ENCODE measurements around the gene FADS2.

Gene FADS2

GRCh38 chr11:61890529-61891330 is 62.6 kb downstream of the FADS2 start:
- DNase-seq: peak; percentile 6

- DNase-seq: peak; percentile 54
Observed at GRCh38 chr11:61891331-61892084, 63.4 kb downstream of the FADS2 start, which contains the start of gene FADS3. Gene FADS3, minus strand, starts transcription at chr11:61891545. Its CDS starts 164 bp downstream, at chr11:61891381.

GRCh38 chr11:61892085-61892370 is 63.9 kb downstream of the FADS2 start:
- no peak for DNase-seq

- no peak for DNase-seq
Observed at GRCh38 chr11:61893981-61894380, 65.9 kb downstream of the FADS2 start.

- no peak for DNase-seq
Observed at GRCh38 chr11:61895046-61895717, 67.1 kb downstream of the FADS2 start.

DNA sequence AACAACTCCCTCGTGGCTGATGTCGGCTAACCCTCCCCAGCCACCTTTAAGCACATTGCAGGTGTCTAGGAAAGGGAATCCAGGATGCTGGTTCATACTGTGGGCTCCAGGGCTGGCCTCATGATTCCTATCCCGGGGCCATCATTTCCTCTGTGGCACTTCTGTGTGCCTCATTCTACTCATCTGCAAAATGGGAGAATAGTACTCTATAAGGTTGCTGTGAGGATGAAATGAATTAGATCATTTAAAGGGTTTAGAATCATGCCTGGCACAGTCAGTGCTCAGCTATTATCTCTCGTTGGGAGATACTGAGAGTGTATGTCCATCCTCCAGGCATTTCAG is 67.6 kb downstream of the FADS2 start:
- no peak for DNase-seq

- DNase-seq: no peak
Observed at GRCh38 chr11:61896665-61897386, 68.7 kb downstream of the FADS2 start.

DNA sequence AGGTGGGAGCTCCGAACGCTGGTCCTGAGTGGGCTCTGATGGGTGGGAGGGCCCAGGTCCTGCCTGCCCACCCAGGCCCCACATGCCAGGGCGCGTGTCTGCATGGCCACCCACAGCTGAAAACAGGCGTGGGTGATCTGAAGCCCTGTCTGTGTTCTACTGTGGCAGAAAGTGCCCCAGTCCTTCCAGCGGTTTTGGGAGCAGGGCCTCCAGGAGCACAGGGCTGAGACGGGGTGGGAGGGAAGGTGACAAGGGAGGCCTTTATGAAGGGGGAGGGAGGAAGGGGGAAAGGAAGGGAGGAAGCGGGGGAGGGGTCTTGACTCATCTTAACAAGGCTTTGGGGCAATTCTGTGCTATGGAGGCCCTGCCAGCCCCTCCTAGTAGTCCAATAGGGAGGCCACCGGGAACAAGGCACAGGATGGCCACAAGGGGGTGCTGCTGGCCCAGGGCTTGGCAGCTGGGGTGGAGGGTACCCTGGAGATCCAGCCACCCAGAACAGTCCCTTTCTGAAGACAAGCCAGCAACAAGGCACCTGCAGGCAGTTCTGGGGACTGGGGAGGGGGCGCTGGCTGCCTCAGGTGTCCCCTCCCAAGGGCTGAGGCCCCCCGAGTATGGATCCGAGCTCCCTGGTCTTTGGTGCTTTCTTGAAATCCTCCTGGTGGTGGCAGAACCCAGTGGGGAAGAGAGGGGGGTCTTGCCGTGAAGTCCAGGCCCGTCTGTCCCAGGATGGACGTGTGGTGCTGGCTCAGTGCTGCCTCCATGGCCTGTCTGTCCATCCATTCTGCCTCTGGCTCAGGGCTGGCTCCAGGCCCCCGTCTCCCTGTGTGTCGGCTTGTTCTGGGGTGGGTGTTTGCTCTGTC is 69.5 kb downstream of the FADS2 start:
- peak; percentile 60 for DNase-seq

DNA sequence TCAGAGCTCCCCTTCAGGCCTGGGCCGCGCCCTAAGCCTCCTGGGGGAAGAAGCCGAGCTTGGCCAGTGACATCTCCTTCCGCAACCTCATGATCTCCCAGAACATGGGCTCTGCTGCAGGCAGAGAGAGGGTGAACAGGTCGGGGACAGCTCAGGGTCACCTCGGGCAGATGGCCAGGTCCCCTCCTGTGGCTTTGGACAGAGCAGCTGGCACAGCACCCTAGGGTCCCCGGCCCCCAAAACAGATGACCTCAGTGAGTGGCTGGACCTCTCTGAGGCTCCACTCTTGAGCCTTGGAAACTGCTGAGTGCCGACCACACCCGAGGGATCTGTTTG is 70.1 kb downstream of the FADS2 start:
- DNase-seq: no peak

DNA sequence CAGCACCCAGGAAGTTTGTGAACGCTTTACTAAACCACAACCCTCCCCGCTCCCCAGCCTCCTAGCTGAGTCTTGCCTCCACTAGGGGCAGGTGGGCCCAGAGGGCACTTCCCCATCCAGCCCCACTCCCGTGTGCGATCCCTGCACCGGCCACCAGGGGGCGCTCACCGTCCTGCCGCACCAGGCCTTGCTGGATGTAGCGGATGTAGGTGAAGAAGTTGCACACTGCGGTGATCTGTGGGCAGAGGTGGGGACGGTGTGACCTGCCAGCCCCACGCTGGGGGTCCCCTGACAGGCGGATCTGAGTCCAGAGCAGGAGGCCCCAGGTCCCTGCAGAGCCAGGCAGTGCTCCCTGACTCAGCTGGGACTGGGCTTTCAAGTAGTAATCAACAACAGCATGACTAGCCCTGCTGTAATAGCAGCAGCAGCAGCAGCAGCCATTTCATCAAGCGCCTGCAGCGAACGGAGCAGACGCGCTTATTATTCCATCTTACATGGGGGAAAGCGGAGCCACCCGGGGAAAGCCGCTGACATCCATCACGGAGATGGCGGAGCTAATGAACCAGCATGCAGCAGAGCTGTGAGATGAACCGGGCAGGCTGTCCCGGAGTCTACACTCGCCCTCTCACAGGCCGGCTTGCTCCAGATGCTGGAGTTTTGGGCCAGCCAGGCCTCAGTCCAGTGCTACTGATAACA is 71.2 kb downstream of the FADS2 start:
- DNase-seq: peak; percentile 85

DNA sequence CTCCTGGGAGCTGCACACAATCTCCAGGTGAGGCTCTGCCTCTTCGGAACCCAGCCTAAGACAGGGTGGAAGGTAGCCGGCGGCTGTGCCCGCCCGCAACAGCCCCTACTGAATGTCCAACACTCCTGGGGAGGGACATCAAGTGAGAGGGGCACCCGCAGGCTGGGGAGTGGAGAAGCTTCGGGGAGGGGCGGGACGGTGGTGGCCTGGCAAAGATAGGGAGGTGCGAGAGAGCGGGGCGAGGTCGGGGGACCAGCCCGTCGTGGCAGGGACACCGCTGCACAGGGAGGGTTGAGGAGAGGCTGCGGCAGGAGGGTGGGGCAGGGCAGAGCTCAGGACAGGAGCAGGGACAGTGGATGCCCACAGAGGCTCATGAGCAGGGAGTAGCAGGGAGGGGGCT is 72.2 kb downstream of the FADS2 start:
- no peak for DNase-seq

DNA sequence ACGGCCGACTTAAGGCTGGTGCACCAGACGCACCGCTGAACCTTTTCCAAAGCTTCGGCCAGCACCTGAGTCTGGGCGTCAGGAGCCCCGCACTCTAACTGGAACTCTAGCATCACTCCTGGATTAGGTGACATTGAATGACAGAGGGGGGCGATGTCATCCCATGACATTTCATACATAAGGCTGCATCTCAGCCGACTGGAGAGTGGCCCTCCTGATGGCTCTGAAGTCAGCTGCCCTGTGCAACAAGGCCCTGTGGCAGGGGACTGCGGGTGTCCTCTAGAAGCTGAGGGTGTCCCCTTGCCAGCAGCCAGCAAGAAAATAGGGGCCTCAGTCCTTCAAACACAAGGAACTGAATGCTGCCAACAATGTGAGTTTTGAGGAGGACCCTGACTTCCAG is 73.3 kb downstream of the FADS2 start:
- DNase-seq: no peak

DNA sequence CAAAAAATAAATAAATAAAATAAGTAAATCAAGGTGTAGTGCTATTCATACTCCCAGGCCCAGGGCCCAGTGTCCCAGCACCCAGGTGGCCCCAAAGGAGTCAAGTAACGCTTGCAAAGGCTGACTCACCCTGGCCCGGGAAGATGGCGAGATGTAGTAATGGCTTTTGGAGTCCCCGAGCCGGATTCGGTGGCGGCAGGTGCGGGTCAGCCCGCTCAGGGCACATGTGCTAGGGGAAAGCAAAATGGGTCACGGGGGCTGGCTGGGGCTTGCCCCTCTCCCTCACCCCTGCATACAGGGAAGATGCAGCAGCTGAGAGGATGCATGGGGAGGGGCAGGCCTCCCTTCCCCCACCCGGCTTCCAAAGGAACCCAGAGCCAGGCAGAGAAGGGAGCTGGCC is 74.2 kb downstream of the FADS2 start:
- DNase-seq: no peak

DNA sequence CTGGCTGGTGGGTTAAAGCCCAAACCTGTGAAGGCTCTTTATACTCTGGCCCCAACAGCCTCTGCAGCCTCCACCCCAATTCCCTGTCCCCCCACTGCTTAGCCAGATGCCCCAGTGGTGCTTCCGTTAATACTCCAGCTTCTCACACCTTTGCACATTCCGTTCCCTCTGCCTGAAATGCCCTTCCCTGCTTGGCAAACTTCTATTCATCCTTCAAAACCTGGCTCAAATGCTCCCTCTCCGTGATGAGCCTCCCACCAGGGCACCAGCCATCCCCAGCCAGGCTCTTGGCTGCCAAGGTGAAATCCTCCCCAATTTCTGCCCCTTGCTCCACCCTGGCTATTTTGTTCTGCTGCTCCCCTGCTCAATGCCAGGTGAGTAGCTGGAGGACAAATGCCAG is 75.7 kb downstream of the FADS2 start:
- DNase-seq: no peak

GRCh38 chr11:61904539-61905048 is 76.5 kb downstream of the FADS2 start:
- no peak for DNase-seq

DNA sequence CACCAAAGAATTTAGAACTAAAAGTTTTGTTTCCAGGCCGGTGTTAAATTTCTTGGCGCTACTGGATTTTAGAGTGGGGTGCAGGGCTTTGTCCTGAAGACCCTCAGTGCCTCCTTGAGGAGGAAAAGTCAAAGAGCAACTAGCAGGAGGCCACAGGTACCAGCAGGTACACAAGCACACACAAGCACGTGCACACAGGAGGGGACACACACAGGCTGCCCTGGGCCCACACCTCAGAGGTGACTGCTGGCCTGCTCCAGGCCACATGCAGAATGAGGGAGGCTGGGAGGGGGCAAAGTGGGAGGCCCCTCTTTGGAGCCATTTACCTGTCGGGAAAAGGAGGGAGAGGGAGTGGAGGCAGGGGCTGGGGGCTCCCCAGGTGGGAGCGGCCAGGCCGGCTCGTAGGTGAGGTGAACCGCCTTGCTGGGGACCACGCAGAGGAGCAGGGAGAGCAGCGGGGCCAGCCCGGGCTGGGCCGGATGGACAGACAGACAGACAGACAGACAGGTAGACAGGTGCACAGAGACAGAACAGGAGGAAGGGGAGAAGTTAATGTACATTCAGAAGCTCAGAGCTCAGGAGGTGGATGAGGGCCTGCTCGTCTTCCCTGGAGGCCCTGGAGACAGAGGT is 77.1 kb downstream of the FADS2 start:
- no peak for DNase-seq

DNA sequence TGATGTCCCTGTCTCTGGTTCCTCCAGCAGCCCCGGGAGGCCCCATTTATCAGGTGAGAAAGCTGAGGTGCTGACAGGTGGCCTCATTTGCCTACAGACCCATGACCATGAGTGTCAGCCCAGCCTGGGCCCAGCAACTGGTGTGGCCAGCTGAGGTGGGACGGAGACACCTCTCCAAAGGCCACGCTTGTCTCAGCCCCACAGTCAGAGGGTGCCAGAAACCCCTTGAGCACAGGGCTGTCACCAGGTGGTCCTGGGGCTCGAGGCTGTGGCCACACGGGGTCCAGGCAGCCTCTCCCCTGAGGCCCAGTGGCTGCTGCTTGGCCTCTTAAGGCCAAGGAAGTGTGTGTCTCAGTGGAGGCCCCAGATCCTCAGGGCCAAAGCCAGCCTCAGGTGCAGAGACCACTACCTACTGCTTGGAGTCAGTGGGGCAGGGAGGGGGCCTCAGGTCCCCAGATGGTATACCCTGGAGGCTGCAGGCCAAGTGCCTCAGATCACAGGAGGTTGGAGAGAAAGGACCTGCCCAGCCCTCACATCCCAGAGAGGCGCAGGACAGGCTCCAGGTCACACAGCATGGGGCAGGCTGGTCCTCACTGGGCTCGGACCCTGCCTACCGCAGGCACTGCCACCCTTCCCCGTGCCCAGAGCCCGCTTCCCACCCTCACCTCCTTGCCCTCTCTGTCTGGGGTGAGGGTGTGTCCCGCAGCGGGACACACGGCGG is 77.9 kb downstream of the FADS2 start:
- DNase-seq: no peak

DNA sequence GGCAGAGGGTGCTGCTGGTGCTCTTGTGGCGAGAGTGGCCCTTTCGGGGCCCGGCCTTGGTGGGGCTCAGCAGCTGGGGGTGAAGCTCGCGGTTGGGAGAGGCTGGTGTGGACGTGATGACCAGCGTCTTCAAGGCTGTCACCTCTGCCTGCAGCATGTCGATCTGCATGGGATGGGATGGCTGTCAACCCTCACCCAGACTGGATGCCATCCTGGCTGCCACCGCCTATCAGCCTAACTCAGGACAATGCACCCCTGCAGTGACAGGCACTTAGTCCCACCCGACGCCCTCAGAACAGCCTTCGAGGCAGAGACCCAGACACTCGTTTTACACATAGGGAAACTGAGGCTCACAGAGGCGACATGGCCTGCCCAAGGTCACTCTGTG is 78.4 kb downstream of the FADS2 start:
- no peak for DNase-seq

DNA sequence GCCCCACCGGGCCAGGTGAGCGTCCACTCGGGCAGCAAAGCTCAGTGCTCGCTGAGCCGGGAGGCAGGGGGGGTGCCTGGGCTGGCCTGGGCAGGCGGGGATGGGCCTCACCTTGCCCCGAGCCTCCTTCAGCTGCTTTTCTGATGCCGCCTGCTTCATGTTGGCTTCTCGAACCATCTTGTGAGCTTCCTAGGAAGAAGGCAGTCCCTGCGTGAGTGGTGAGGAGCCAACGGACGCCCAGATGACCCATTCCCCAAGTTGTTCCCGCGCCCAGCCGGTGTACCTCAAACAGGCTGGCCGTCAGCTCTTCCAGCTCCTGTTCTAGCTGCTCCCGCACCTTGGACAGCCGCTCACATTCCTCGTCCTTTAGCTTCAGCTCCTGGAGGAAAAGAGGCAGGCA is 79.2 kb downstream of the FADS2 start:
- no peak for DNase-seq

Data from CD4-positive, alpha-beta T cell treated with Interleukin-4 for 4 hours (primary cell).